Activated naive CD8-positive, alpha-beta T cell treated with anti-CD3 and anti-CD28 coated beads, Interleukin-2, amount 50 U/mL, for 24 hours (primary cell): Measurements from ENCODE around the gene PJVK.
"Not testable (repeated sequence)": the region's sequence is repeated elsewhere in the genome, so short reads cannot be mapped to it uniquely, and the experiment has no call there.

Experiments used
- ATAC-seq: fragments of 150-1000 bp; cut with Tn5 transposase; one replicate; pipeline ENCODE4 v1.10.0; 2021
- DNase-seq: peaks from one replicate; pipeline ENCODE4 v3.0.0; 2021
- H3K27ac Mint-ChIP-seq: one replicate; pipeline ENCODE4 v1.8.0; 2021; ENCODE audit warnings: mild to moderate bottlenecking, mixed read lengths
- H3K27me3 Mint-ChIP-seq: one replicate; pipeline ENCODE4 v1.8.0; 2021; ENCODE audit warnings: mixed read lengths
- H3K36me3 Mint-ChIP-seq: one replicate; pipeline ENCODE4 v1.8.0; 2021; ENCODE audit warnings: low read depth, mixed read lengths
- H3K4me1 Mint-ChIP-seq: one replicate; pipeline ENCODE4 v1.8.0; 2021; ENCODE audit warnings: mixed read lengths
- H3K4me3 Mint-ChIP-seq: one replicate; pipeline ENCODE4 v1.8.0; 2021; ENCODE audit warnings: mild to moderate bottlenecking, moderate library complexity, mixed read lengths
- H3K9me3 Mint-ChIP-seq: one replicate; pipeline ENCODE4 v1.8.0; 2021; ENCODE audit warnings: mixed read lengths

PJVK gene, protein sequence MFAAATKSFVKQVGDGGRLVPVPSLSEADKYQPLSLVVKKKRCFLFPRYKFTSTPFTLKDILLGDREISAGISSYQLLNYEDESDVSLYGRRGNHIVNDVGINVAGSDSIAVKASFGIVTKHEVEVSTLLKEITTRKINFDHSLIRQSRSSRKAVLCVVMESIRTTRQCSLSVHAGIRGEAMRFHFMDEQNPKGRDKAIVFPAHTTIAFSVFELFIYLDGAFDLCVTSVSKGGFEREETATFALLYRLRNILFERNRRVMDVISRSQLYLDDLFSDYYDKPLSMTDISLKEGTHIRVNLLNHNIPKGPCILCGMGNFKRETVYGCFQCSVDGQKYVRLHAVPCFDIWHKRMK

DNA sequence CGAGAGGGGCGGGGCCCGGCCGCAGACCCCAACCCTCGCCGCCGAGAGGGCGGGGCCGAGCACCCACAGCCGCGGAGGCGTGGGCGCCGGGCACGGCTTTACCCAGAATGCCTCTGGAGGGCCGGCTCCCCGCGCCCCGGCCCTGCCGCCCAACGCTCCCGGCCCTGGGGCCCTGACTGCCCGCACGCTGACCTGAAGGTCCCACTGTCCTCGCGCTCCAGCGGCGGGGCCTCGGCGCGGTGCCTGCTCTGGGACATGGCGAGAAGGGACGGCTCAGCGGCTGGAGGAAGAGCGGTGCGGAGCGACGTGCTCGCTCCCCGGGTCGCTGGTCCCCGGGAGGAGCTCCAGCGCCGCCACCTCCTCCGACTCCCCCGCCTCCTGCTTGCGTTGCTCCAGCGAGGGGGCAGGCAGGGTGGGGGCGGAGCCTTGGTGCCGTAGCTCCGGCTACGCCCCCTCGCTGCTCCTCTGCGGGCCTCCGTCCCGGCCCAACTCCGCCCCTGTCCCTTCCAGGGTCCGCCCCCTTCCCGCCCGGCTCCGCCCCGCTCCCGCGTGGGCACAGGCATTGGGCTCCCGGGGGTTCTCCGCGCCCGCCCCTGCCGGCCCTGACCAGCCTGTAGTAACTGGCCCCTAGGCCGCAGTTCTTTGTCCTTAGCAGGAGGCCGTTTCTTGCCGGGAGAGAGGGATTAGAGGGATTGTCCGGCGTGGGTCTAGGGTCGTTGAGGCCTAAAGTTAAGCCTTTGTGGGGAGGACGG, at the start of gene PJVK, which contains the start of gene PRKRA:
TSS of gene PJVK (plus strand) at position 605 of the 752 bp plus-strand sequence. CDS start 2,032 bp downstream, outside the sequence.
TSS of gene PRKRA (minus strand) at position 402 of the 752 bp plus-strand sequence. CDS start at position 257, 145 bp downstream.
- H3K4me1 Mint-ChIP-seq, result peaks cover 31% of the 10 kb centered on the region
- H3K4me3 Mint-ChIP-seq, result peak within 1 kb of the TSS; percentile 89
- no peaks in the 10 kb centered on the region for H3K9me3 Mint-ChIP-seq
- H3K27ac Mint-ChIP-seq, result peak within 1 kb of the TSS; percentile 95
- ATAC-seq, result peak; percentile 89
- DNase-seq, result peak; percentile 97
- peaks cover 27% of the 10 kb centered on the region for H3K36me3 Mint-ChIP-seq
- H3K27me3 Mint-ChIP-seq, result no peaks in the 10 kb centered on the region

DNA sequence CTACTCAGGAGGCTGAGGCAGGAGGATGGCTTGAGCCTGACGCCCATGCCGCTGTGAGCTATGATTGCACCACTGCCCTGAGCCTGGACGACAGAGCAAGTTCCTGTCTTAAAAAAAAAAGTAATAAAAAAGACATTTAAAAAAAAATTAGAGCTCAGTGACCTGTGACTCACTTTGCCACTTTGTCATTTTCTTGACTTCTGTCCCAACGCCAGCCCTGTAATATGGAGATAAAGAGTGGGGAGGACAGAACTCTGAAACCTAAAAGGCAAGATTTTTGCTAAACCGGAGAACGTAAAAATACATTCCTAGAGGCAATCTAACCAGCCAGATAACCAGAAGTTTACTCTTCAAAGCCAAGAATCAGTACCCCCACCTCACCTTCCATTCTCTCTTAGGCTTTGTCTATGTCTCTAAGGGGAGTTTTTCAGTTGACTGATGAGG, 49.2 kb upstream of the PJVK start:
- H3K9me3 Mint-ChIP-seq, result no peaks in the 10 kb centered on the region
- DNase-seq (no peak), ATAC-seq (no peak)
- H3K27me3 Mint-ChIP-seq, result peaks cover 7% of the 10 kb centered on the region
- no peak overlapping the region for H3K4me3 Mint-ChIP-seq
- no peaks in the 10 kb centered on the region for H3K36me3 Mint-ChIP-seq
- H3K27ac Mint-ChIP-seq, result no peak overlapping the region
- peaks cover 5% of the 10 kb centered on the region for H3K4me1 Mint-ChIP-seq

DNA sequence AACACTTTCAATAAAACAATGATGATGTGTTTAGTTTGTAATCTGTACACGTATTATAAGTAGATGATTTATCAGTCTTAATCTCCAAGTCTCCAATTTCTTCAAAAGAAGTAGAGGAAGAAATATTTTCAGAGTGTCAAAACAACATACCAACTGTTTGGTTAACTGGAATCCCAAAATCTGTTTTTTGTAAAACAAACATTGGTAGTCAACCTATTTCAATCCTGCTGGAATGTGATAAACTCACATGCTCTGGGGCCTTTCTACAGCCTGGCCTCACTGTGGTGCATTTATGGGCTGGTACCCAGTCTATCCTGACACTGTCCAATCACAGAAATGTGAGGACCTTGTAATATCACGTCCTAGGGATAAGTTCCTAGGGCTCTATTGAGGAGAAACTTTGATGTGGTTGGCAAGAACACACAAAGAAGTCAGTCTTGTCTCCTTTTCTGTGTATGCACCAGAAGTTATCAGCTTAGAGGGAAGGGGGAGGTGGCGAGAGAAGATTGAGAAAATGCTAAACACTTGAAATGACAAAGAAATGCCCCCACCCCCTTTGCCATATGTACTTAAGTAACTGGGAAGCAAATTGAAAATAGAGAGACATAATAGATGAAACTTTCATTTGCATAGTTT, 47.4 kb upstream of the PJVK start:
- peaks cover 5% of the 10 kb centered on the region for H3K4me1 Mint-ChIP-seq
- ATAC-seq, result no peak
- no peak for DNase-seq
- H3K36me3 Mint-ChIP-seq, result no peaks in the 10 kb centered on the region
- no peak overlapping the region for H3K27ac Mint-ChIP-seq
- no peak overlapping the region for H3K4me3 Mint-ChIP-seq
- H3K9me3 Mint-ChIP-seq, result no peaks in the 10 kb centered on the region
- peaks cover 7% of the 10 kb centered on the region for H3K27me3 Mint-ChIP-seq

- H3K36me3 Mint-ChIP-seq, result no peaks in the 10 kb centered on the region
- H3K27ac Mint-ChIP-seq, result no peak overlapping the region
- H3K27me3 Mint-ChIP-seq, result peaks cover 7% of the 10 kb centered on the region
- H3K4me3 Mint-ChIP-seq, result no peak overlapping the region
- peaks cover 5% of the 10 kb centered on the region for H3K4me1 Mint-ChIP-seq
- ATAC-seq, result peak; percentile 66
- no peak for DNase-seq
- no peaks in the 10 kb centered on the region for H3K9me3 Mint-ChIP-seq
Measured at GRCh38 chr2:178404368-178404767, 46.8 kb upstream of the PJVK start.

- no peaks in the 10 kb centered on the region for H3K27me3 Mint-ChIP-seq
- DNase-seq (no peak), ATAC-seq (no peak)
Measured at GRCh38 chr2:178409261-178409660, 41.9 kb upstream of the PJVK start.

DNA sequence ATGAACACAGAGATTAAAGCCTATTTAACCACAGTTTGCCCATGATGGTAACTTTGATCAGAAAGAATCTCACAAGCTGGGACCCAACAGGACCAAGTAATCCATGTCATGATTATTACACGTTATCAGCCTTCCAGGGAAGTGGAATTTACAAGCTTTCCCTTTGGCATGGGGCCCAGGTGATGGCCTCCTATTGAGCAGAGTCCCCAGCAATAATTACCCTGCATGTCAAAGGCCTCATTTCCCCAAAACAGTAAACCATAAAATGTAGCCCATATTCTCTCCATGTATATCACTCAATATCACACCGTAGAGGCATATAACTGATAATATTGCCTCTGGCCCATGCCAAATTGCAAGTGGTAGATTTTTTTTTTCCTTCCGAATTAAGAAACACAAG, 39.1 kb upstream of the PJVK start:
- ATAC-seq (no peak), DNase-seq (no peak)
- Mint-ChIP-seq H3K4me1 (peaks cover 23% of the 10 kb centered on the region), H3K27me3 (no peaks in the 10 kb centered on the region), H3K36me3 (no peaks in the 10 kb centered on the region), H3K9me3 (no peaks in the 10 kb centered on the region), H3K27ac (no peak overlapping the region), H3K4me3 (no peak overlapping the region)

More at GRCh38 chr2:178409261-178409660, 41.9 kb upstream of the PJVK start:
- Mint-ChIP-seq H3K36me3 (no peaks in the 10 kb centered on the region), H3K4me1 (peaks cover 16% of the 10 kb centered on the region), H3K4me3 (no peak overlapping the region), H3K9me3 (no peaks in the 10 kb centered on the region), H3K27ac (no peak overlapping the region)

DNA sequence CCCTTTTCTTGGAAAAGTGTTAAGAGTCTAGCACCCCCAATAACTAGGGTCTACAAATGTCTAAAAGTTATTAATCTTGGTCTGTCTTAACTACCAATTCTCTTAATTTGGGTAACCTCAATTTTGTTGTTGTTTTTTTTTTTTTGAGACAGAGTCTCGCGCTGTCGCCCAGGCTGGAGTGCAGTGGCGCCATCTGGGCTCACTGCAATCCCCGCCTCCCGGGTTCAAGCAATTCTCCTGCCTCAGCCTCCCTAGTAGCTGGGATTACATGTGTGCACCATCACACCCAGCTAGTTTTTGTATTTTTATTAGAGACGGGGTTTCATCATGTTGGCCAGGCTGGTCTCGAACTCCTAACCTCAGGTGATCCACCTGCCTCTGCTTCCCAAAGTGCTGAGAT, 38.7 kb upstream of the PJVK start:
- Mint-ChIP-seq H3K4me1 (peaks cover 23% of the 10 kb centered on the region), H3K4me3 (peak overlapping the region; percentile 88)
- H3K36me3 Mint-ChIP-seq, H3K27ac Mint-ChIP-seq, H3K9me3 Mint-ChIP-seq, ATAC-seq, H3K27me3 Mint-ChIP-seq, DNase-seq: not testable (repeated sequence)

DNA sequence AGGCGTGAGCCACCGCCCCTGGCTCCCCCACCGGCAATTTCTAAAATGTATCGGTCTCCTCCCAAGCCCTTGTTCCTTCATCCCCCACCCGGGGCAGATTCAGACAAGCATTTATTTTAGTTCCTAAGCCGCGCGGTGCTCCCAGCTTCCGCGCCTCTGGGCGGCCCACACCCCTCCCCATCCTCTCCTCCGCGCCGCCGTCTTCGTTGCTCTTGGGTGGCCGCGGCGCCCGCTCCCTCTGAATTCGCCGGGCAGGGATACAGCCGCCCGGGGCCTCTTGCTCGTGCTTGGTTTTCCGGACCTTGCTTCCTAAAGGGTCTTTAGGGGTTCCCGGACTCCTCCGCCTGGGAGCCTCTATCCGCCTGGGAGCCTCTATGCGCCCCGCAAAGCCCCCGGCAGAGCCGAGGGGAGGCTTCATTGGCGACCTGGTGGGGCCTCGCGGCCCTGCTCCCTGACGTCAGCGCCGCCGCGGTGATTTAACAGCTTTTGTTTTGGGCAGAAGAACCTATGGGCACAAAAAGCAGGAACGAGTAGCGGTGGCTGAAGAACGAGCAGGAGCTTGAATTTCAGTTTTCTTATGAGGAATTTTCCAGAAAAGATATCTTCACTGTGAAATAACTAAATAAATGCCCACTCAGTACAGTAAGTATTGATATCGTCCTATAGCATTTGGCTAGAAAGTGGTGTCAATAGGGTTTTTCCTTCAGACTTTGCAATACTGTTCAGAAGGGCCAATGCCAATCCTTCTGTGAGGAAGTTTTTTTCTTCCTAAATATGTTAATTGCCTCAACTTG, 37.5 kb upstream of the PJVK start:
- H3K4me1 Mint-ChIP-seq, result peaks cover 23% of the 10 kb centered on the region
- H3K9me3 Mint-ChIP-seq, result no peaks in the 10 kb centered on the region
- no peaks in the 10 kb centered on the region for H3K27me3 Mint-ChIP-seq
- ATAC-seq (peak; percentile 83), DNase-seq (peak; percentile 83)
- peak overlapping the region; percentile 88 for H3K4me3 Mint-ChIP-seq
- no peaks in the 10 kb centered on the region for H3K36me3 Mint-ChIP-seq
- H3K27ac Mint-ChIP-seq, result peak overlapping the region; percentile 92

- Mint-ChIP-seq H3K4me1 (peaks cover 23% of the 10 kb centered on the region), H3K27ac (peak overlapping the region; percentile 92), H3K4me3 (peak overlapping the region; percentile 88), H3K27me3 (no peaks in the 10 kb centered on the region), H3K9me3 (no peaks in the 10 kb centered on the region), H3K36me3 (no peaks in the 10 kb centered on the region)
- ATAC-seq (peak; percentile 89), DNase-seq (peak; percentile 82)
Measured at GRCh38 chr2:178414266-178415247, 36.6 kb upstream of the PJVK start.

GRCh38 chr2:178415979-178416378, 35.2 kb upstream of the PJVK start:
- H3K4me1 Mint-ChIP-seq, result peaks cover 23% of the 10 kb centered on the region
- ATAC-seq (no peak), DNase-seq (no peak)
- H3K9me3 Mint-ChIP-seq, result no peaks in the 10 kb centered on the region
- no peaks in the 10 kb centered on the region for H3K27me3 Mint-ChIP-seq
- H3K27ac Mint-ChIP-seq, result no peak overlapping the region
- no peak overlapping the region for H3K4me3 Mint-ChIP-seq
- no peaks in the 10 kb centered on the region for H3K36me3 Mint-ChIP-seq

GRCh38 chr2:178417916-178418315, 33.3 kb upstream of the PJVK start:
- Mint-ChIP-seq H3K4me3 (no peak overlapping the region), H3K36me3 (no peaks in the 10 kb centered on the region), H3K27me3 (no peaks in the 10 kb centered on the region), H3K9me3 (no peaks in the 10 kb centered on the region), H3K27ac (no peak overlapping the region), H3K4me1 (peaks cover 19% of the 10 kb centered on the region)
- ATAC-seq, result no peak
- DNase-seq, result no peak

DNA sequence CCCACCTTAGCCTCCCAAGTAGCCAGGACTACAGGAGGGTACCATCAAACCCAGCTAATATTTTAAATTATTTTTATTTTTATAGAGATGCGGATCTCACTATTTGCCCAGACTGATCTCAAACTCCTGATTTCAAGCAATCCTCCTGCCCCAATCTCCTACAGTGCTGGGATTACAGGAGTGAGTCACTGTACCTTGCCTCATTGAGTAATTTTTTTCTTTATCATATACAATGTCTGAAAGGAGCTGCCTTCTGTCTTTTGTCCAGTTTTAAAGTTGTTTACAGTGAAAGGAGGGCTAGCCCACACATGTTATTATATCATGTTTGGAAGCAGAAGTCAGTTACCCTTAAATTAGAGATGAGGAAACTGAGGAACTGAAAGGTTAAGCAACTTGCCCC, 32.8 kb upstream of the PJVK start:
- DNase-seq (no peak), ATAC-seq (no peak)
- no peak overlapping the region for H3K27ac Mint-ChIP-seq
- no peaks in the 10 kb centered on the region for H3K27me3 Mint-ChIP-seq
- no peaks in the 10 kb centered on the region for H3K36me3 Mint-ChIP-seq
- H3K4me3 Mint-ChIP-seq, result no peak overlapping the region
- H3K4me1 Mint-ChIP-seq, result peaks cover 14% of the 10 kb centered on the region
- H3K9me3 Mint-ChIP-seq, result no peaks in the 10 kb centered on the region

DNA sequence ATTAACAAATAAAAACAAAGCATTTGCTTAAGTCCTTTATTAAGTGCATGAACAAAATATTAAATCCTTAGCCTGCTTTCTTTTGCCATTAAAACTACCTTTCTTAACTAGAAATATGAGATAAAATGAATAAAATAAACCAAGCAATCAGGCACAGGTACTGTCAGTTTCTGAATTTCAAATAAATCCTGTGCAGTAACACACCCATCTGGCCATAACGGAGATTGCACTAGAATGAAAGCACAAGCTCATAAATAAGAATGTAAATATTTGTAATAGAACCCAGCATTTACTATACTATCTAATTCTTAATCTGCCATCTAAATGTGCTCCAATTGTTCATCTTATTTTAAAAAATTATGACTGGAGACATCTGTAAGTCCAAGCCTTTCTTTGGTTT, 32.1 kb upstream of the PJVK start:
- no peaks in the 10 kb centered on the region for H3K27me3 Mint-ChIP-seq
- peaks cover 4% of the 10 kb centered on the region for H3K36me3 Mint-ChIP-seq
- peaks cover 10% of the 10 kb centered on the region for H3K4me1 Mint-ChIP-seq
- no peaks in the 10 kb centered on the region for H3K9me3 Mint-ChIP-seq
- no peak overlapping the region for H3K4me3 Mint-ChIP-seq
- DNase-seq (no peak), ATAC-seq (no peak)
- no peak overlapping the region for H3K27ac Mint-ChIP-seq
